NCI-H2196 treated with DMSO at 0.1 percent for 48 hours (cell line): ENCODE measurements around the gene TTR.

Experiments used
- DNase-seq: peaks from one replicate; lab custom pipeline; 2025; ENCODE audit not compliant: unreplicated experiment; lab: John Stamatoyannopoulos, UW

The TTR gene

GRCh38 chr18:31612124-31612523 lies 20.4 kb downstream of the TTR start:
- no peak for DNase-seq

- DNase-seq, result no peak
Observed at GRCh38 chr18:31614044-31614443, 22.4 kb downstream of the TTR start.

- no peak for DNase-seq
Observed at GRCh38 chr18:31616586-31616985, 24.9 kb downstream of the TTR start.

- DNase-seq, result no peak
Observed at GRCh38 chr18:31617031-31617717, 25.5 kb downstream of the TTR start.

- no peak for DNase-seq
Observed at GRCh38 chr18:31618801-31619200, 27.1 kb downstream of the TTR start.

GRCh38 chr18:31619291-31619690 lies 27.6 kb downstream of the TTR start:
- no peak for DNase-seq

- no peak for DNase-seq
Observed at GRCh38 chr18:31624892-31625640, 33.4 kb downstream of the TTR start.

- DNase-seq, result no peak
Observed at GRCh38 chr18:31626409-31626808, 34.7 kb downstream of the TTR start.

- no peak for DNase-seq
Observed at GRCh38 chr18:31630549-31630948, 38.9 kb downstream of the TTR start.

- no peak for DNase-seq
Observed at GRCh38 chr18:31631526-31631925, 39.8 kb downstream of the TTR start.

- no peak for DNase-seq
Observed at GRCh38 chr18:31632356-31632755, 40.7 kb downstream of the TTR start.

- no peak for DNase-seq
Observed at GRCh38 chr18:31633392-31634330, 42.0 kb downstream of the TTR start.

- no peak for DNase-seq
Observed at GRCh38 chr18:31634331-31634713, 42.6 kb downstream of the TTR start.

- DNase-seq, result no peak
Observed at GRCh38 chr18:31636387-31636786, 44.7 kb downstream of the TTR start.

GRCh38 chr18:31637445-31637844 lies 45.8 kb downstream of the TTR start:
- DNase-seq, result no peak

GRCh38 chr18:31643003-31643402 lies 51.3 kb downstream of the TTR start:
- DNase-seq, result no peak

- DNase-seq, result no peak
Observed at GRCh38 chr18:31645411-31645810, 53.7 kb downstream of the TTR start.

GRCh38 chr18:31646332-31647126 lies 54.9 kb downstream of the TTR start:
- DNase-seq, result no peak

GRCh38 chr18:31647127-31647753 lies 55.6 kb downstream of the TTR start:
- DNase-seq, result no peak
